NCI-H69 (cell line): Measurements from ENCODE around the gene AP1G2.

ENCODE experiments used
- DNase-seq: peaks from one replicate; lab custom pipeline; 2025; lab: John Stamatoyannopoulos, UW

AP1G2 gene

DNA sequence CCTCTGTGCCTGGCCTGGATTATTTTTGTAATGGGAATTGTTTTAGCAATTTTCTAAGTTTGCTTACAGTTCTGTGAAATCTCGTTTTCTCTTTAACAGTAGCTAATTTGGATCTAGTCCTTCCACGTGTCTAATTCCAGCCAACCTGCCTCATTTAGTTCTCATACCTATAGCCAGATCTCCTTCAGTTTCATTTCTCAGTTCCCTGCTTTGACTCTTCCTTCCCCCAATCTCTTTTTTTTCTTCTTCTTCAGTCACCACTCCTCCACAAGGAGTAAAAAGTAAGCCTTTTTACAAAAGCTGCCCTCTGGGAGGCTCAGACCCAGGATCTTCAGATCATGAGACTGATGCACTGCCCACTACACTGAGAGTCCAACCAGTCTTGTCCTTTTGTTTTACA is 10.1 kb downstream of the AP1G2 start:
- DNase-seq, result no peak

DNA sequence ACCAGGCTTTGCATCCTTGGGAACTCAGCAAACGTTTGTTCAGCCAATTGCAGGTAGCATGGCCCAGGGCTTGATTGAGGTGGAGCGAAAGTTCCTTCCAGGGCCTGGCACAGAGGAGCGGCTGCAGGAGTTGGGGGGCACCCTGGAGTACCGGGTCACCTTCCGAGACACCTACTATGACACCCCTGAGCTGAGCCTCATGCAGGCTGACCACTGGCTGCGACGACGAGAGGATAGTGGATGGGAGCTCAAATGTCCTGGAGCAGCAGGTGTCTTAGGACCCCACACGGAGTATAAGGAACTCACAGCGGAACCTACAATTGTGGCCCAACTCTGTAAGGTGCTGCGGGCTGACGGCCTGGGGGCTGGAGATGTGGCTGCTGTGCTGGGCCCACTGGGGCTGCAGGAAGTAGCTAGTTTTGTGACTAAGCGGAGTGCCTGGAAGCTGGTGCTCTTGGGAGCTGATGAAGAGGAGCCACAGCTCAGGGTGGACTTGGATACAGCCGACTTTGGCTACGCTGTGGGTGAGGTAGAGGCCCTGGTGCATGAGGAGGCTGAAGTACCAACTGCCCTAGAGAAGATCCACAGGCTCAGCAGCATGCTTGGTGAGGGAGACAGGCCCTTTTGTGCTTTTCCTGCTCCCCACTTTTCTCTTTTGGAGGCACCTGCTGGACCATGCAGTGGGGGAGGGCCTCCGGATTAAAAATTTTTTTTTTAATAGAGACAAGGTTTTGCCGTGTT is 10.7 kb downstream of the AP1G2 start:
- peak; percentile 40 for DNase-seq

DNA sequence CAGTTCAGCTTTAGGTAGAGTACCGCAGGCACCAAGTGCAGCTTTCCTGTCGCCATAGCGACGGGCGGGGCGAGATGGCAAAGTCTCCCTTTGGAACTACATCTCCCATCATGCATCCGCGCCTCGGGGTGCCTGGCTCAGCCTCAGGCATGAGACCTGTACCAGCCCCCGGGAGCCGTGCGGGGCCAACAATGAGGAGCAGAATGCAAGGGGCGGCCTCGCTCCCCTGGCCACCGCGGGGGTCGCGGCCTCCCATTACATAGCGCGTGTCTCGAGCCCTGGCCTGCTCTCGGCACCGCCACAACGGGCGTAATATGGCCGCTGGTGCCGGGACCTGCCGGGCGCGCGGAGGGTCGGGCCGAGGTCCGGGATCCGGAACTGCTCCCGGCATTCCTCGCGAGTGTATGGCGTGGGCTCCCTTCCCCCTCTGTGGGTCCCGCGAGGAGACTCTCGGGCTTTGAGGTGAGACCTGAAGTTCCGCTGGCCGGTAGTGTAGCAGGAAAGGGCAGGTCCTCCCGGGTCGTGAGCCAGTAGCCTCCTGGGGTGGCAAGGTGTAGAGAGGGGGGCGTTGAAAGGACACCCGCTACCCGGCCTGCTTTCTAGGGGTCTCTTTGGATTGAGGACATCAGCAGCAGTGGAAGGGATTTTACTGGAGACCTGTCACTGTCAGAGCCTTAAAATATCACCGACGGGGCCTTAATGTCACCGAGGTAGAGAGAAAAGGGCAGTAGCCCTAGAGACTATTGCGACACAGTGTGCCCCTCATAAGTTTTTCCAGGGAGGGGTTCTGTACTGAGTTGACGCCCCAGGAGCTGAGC is 11.5 kb downstream of the AP1G2 start, which contains the start of gene THTPA:
Gene THTPA, plus strand, starts transcription at position 390 of the 818 bp plus-strand sequence. CDS start 487 bp downstream, outside the sequence.
- peak; percentile 97 for DNase-seq

GRCh38 chr14:23555533-23555881 is 12.1 kb downstream of the AP1G2 start:
- DNase-seq, result no peak

GRCh38 chr14:23551266-23552028 is 16.1 kb downstream of the AP1G2 start, which contains the start of gene ZFHX2:
Gene ZFHX2 (minus strand): TSS chr14:23551765. CDS start chr14:23535325, 16,440 bp downstream.
- DNase-seq, result peak; percentile 98

DNA sequence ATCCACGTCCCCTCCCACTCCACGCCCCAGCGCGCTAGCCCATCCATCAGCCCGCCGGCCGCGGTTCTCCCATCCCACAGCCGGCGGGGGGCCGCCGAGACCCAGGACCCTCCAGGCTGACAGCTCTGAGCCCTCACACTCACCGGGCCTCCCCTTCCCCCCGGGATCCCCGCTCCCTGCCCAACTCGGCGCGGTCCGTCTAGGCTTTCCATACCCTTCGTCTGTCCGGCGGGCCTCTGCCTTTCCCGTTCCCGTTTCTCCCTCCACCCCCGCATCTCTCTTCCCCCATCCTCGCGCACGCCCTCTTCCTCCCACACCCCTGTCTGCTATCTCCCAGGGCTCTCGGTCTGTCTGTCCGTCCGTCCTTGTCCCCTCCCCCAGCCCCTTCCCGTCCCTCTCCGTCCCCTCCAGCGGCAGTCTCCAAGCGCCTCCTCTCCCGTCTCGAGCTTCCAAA is 16.8 kb downstream of the AP1G2 start:
- peak; percentile 78 for DNase-seq

DNA sequence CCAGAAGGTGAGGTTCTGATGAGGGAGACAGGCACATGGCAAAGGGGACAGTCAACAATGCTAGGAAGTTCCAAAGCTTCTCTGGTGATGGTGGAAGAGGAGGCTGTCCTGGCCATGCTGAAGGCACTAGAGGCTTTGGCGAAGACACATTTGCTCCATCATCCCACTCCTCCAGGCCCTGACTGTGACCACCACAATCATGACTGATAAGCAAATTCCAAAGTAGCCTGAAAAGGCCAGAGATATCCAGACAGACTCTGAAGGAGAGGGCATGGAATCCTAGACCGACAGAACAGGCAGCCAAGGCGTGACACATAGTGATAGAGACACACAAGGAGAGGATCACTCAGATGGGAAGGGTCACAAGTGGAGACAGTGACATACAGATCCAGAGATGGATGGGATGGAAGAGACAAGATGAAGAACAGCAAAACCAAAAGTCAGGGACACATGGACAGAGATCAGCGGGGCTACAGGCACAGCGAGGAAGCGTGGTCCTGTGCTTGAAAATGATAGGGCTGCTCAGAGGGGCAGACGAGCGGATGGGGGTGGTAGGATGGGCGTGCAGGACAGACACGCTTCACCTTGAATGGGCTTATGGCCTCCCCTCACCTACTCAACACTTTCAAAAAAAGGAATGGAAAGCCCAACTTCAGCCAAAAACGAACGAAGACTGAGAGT is 17.3 kb downstream of the AP1G2 start:
- DNase-seq, result peak; percentile 50

- peak; percentile 71 for DNase-seq
Observed at GRCh38 chr14:23548351-23549318, 19.0 kb downstream of the AP1G2 start.

DNA sequence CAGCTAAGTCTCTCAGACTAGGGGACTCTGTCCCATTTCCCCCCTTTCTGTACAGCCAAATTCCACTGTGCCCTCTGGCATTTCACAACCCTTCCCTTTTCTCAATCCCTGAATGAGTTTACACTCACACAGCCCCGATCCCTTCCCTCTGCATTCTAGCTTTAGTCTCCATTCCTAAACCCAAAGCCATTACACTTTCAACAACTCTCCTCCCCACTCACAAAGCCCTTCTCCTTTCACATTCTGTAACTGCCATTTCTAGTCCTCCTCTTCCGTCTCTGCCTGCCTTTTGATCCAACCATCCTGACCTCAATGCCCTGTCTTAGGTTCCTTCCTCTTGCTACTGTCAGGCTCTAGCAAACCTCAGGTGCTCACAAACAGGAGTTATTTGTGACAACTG is 19.7 kb downstream of the AP1G2 start:
- no peak for DNase-seq

GRCh38 chr14:23546450-23547035 is 21.0 kb downstream of the AP1G2 start:
- DNase-seq, result no peak

GRCh38 chr14:23545740-23546365 is 21.7 kb downstream of the AP1G2 start:
- DNase-seq, result no peak

- peak; percentile 99 for DNase-seq
Observed at GRCh38 chr14:23544511-23545447, 22.8 kb downstream of the AP1G2 start.

DNA sequence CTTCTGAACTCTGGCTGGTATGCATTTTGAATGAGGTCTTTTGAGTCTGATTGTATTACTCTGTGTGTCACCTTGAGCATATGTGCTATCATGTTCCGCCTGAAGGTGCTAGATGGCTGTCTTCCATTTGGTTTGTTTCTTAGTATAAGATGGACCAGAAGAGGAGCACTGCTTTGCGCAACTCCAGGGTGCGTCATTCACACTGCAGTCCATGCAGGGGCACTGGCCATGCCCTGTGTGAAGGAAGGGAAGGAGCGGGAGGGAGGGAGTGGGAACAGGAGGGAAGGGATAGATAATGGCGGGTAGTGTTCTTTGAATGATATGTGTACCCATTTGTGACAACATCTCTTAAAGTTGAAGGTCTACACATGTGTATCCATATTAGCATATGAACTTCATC is 24.2 kb downstream of the AP1G2 start:
- DNase-seq, result no peak

DNA sequence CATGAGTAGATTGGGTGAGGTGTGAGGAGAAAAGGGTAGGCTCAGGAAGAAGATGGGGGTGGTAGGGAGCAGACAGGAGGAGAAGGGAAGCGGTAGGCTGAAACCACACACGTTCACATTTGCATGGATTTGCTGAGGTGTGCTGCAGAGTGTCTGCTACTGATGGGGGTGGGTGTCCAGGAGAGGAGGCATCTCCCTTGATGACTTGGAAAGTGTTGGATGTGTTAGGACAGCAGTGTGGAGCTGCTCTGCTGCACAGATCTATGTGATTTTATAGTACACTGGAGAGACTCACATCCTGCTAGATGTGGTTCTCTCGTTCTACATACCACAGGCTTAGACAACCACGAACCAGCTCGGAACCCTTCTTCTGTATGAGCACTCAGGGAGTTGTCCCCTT is 25.3 kb downstream of the AP1G2 start:
- DNase-seq, result no peak

DNA sequence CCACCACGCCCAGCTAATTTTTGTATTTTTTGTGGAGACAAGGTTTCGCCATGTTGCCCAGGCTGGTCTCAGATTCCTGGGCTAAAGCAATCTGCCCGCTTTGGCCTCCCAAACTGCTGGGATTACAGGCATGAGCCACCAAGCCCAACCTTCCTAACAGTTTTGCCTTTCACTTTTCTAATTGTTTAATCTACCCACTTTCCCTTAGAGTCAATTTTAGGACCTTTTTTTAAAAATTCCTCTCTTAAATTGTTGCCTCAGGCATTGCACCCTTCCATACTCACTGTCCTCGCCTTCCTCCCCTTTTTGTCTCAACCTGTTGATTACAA is 27.5 kb downstream of the AP1G2 start:
- DNase-seq, result no peak

GRCh38 chr14:23539248-23540140 is 28.1 kb downstream of the AP1G2 start:
- peak; percentile 84 for DNase-seq

GRCh38 chr14:23538785-23539184 is 28.8 kb downstream of the AP1G2 start:
- peak; percentile 80 for DNase-seq
